Uterus (tissue), 2 donors: ENCODE measurements around the gene GLIPR2.

Experiments used
- POLR2A ChIP-seq, 2 donors: fragments of 450-650 bp; IDR thresholded peaks; one replicate each; pipeline ENCODE4 v1.6.1; 2016; ENCODE audit warnings: antibody characterized with exemption in 2 of 2, mild to moderate bottlenecking in 1 of 2, moderate library complexity in 1 of 2
- TF ChIP-seq, protein P1 (sequence below), 4 experiments: fragments of 200-600 bp in 2 of 4; fragments of 450-650 bp in 2 of 4; sonication (generic) in 2 of 4; IDR thresholded peaks; one replicate each; pipeline ENCODE4 v1.5.1; 2016 to 2019; ENCODE audit warnings: antibody characterized with exemption in 4 of 4, mild to moderate bottlenecking in 2 of 4, moderate library complexity in 1 of 4

GRCh38 chr9:36109071-36109470 is 27.5 kb upstream of the GLIPR2 start:
- TF ChIP-seq, protein P1, sequence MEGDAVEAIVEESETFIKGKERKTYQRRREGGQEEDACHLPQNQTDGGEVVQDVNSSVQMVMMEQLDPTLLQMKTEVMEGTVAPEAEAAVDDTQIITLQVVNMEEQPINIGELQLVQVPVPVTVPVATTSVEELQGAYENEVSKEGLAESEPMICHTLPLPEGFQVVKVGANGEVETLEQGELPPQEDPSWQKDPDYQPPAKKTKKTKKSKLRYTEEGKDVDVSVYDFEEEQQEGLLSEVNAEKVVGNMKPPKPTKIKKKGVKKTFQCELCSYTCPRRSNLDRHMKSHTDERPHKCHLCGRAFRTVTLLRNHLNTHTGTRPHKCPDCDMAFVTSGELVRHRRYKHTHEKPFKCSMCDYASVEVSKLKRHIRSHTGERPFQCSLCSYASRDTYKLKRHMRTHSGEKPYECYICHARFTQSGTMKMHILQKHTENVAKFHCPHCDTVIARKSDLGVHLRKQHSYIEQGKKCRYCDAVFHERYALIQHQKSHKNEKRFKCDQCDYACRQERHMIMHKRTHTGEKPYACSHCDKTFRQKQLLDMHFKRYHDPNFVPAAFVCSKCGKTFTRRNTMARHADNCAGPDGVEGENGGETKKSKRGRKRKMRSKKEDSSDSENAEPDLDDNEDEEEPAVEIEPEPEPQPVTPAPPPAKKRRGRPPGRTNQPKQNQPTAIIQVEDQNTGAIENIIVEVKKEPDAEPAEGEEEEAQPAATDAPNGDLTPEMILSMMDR (IDR thresholded peaks at IDR 0.05), result no peak
- no peak for TF ChIP-seq POLR2A (IDR thresholded peaks at IDR 0.05)
